GM18907 (cell line): Measurements from ENCODE around the gene MRPS12.
"Not testable (repeated sequence)": the region's sequence is repeated elsewhere in the genome, so short reads cannot be mapped to it uniquely, and the experiment has no call there.

Experiments
- ATAC-seq: cut with Tn5 transposase; IDR thresholded peaks from one replicate; pipeline ENCODE4 v1.9.1; 2021; ENCODE audit warnings: mild to moderate bottlenecking, moderate library complexity; ENCODE audit not compliant: unreplicated experiment

MRPS12 gene

DNA sequence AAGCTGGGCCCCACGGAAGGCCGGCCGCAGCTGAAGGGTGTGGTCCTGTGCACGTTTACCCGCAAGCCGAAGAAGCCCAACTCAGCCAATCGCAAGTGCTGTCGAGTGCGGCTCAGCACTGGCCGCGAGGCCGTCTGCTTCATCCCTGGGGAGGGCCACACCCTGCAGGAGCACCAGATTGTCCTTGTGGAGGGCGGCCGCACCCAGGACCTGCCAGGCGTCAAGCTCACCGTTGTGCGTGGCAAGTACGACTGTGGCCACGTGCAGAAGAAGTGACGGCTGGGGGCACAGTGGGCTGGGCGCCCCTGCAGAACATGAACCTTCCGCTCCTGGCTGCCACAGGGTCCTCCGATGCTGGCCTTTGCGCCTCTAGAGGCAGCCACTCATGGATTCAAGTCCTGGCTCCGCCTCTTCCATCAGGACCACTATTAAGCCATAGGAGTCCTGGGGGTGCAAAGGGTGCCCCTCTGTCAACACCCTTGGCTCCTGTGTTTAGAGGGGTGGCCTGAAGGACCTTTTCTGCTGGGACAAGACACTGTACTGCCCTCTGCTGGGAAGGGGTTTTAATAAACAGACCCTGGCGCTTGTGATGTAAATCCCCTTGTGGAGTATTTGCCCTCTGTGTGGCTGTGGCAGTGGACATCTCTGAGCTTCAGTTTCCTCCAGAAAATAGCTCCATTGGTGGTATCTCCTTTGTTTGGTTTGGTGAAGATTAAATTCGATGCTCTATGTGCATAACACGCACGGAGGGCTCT lies 1.9 kb downstream of the MRPS12 start:
- no peak for ATAC-seq

DNA sequence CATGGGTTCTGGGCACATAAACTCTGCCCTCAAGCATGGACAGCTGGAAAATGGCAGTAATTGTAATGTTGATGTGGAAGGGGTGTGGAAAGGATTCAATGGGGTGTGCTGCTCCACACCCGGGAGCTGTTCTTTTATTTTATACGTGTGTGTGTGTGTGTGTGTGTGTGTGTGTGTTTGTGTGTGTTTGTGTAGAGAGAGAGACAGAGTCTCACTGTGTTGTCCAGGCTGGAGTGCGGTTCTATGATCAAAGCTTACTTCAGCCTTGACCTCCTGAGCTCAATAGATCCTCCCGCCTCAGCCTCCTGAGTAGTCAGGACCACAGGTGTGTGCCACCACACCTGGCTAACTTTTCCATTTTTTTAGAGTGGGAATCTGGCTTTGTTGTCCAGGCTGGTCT lies 2.8 kb downstream of the MRPS12 start:
- ATAC-seq, result no peak

GRCh38 chr19:38939957-38940356 lies 9.2 kb downstream of the MRPS12 start:
- no peak for ATAC-seq

DNA sequence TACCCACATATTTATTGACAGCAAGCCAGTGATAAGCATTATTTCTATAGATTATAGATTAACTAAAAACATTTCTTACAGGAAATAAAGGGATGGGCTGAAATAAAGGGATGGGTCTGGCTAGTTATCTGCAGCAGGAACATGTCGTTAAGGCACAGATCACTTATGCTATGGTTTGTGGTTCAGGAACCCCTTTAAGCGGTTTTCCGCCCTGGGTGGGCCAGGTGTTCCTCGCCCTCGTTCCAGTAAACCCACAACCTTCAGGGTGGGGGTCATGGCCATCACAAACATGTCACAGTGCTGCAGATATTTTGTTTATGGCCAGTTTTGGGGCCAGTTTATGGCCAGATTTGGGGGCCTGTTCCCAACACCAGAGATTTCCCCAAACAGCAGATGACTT lies 10.7 kb downstream of the MRPS12 start:
- ATAC-seq, result not testable (repeated sequence)

DNA sequence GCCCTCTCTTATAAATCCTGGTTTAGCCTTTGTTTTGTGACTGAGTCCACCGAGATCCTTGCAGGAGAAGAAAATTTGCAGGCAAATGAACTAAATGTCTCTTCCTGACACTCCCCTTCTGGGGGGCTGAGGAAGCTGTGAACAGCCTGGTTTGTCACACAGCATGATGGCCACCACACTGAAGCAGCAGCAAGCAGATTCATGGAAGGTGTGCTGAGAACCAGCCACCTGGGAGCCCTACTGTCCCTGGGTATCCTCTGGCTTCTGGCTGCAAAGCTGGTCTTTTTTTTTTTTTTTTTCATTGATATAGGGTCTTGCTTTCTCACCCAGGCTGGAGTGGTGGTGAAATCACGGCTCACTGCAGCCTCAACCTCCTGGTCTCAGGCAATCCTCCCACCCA lies 11.2 kb downstream of the MRPS12 start:
- ATAC-seq, result no peak

DNA sequence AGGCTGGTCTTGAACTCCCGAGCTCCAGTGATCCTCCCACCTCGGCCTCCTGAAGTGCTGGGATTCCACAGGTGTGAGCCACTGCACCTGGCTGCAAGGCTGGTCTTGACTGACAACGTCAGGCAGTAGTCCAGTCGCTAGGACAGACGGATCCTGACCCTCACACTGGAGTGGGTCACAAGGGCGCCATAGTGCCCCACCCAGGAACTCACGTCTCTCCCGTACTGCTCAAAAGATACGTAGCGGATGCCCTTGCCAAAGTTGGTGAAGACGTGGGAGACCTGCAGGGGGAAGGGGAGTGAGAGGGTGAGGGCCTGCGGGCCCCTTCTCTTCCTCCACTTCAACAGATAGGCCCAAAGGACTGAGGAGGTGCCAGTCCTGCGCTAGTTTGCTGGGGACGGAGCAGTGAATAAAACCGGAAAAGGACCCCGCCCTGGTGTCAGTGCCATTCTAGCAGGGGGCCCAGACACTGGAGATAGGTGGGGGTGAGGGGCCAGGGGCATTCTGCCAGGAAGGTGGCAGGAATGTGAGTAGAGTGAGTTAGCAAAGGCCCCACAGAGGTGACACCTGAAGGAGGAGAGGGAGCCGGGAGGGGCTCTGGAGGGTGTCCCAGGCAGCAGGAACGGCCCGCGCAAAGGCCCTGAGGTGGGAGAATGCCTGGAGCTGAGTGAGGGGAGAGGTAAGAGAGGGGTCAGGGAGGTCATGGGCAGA lies 11.9 kb downstream of the MRPS12 start:
- no peak for ATAC-seq

DNA sequence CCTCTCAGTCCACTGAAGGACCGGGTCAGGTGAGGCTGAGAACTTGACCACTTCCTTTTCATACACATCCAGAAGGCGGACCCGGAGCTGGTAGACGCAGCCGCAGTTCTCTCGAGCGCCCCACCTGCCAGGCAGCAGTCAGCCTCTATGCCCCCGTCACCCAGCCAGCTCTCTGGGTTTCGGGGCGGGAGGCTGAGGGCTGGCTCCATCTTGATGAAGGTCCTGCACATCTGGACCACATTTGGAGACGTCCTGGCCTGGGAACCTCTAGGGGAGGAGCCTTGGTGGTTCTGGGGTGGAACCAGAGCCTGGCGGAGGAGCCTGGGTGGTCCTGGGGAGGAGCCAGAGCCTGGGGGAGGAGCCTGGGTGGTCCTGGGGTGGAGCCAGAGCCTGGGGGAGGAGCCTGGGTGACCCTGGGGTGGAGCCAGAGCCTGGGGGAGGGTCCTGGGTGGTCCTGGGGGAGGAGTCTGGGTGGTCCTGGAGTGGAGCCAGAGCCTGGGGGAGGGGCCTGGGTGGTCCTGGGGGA lies 14.3 kb downstream of the MRPS12 start:
- no peak for ATAC-seq

DNA sequence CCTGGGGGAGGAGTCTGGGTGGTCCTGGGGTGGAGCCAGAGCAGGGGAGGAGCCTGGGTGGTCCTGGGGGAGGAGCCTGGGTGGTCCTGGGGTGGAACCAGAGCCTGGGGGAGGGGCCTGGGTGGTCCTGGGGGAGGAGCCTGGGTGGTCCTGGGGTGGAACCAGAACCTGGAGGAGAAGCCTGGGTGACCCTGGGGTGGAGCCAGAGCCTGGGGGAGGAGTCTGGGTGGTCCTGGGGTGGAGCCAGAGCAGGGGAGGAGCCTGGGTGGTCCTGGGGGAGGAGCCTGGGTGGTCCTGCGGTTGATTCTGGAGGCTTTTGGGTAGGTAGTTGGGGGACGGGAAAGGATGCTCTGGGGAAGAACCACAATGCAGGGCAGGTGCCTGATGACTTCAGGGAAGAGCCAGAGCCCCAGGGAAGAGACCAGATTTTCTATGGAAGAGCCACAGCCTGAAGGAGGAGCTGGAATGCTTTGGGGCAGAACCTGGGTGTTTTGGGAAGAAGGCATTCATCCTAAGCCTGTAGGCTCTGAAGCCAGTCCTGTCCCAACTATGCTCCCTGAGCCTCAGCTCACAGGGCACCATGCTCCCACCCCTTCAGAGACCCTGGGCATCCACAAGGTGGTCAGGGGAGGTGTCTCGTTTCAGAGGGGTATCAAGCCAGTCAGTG lies 15.0 kb downstream of the MRPS12 start:
- ATAC-seq, result no peak

DNA sequence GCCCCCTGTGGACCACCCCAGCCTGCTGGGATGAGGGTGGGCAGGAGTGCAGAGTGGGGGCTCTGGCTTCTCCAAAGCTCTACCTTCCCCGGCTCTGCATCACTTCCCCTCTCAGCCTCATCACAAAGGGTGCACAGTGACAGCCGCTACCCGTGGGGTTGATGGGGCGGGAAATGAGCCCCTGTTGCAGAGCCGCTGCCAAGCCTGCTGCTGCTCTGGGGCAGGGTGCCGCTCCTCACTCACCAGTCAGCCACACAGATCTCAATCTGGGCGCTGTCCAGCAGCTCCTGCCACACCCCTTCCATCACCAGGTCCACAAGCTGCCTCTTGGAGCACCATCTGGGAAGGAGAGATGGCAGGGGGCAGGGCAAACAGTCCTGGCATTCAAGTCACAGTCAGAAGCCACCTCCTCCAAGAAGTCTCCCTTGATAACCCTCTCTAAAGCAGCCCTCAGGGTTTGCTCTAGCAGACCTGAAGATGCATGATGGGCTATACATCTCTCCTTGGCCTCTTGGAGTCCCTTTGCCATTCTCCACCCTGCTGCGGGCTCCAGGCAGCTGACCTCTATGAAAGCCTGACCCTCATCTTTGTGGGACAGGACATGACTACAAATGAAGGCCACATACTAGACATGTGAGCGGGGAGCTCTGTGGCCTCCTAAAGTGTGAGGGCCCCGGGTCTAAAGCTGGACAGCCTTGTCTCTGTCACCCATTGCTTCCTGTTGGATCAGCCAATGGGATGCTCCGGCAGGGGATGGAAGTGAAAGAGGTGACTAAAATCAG lies 15.7 kb downstream of the MRPS12 start:
- ATAC-seq, result no peak

GRCh38 chr19:38949580-38950367 lies 19.0 kb downstream of the MRPS12 start:
- ATAC-seq, result peak; percentile 43

DNA sequence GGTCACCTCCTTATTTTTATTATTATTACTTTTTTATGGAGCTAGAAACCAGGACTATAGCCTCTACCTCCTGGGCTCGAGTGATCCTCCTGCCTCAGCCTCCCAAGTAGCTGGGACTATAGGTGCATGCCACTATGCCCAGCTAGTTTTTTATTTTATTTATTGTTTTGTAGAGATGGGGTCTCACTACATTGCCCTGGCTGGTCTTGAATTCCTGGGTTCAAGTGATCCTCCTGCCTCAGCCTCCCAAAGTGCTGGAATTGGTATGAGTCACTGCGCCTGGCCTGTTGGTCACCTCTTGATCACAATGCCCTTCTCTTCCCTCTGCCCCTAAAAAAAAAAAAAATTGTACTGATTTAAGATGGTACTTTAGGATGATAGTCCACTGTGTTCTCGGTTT lies 20.4 kb downstream of the MRPS12 start:
- no peak for ATAC-seq

GRCh38 chr19:38952395-38953165 lies 21.8 kb downstream of the MRPS12 start:
- ATAC-seq, result no peak

- no peak for ATAC-seq
Observed at GRCh38 chr19:38953677-38954076, 22.9 kb downstream of the MRPS12 start.

DNA sequence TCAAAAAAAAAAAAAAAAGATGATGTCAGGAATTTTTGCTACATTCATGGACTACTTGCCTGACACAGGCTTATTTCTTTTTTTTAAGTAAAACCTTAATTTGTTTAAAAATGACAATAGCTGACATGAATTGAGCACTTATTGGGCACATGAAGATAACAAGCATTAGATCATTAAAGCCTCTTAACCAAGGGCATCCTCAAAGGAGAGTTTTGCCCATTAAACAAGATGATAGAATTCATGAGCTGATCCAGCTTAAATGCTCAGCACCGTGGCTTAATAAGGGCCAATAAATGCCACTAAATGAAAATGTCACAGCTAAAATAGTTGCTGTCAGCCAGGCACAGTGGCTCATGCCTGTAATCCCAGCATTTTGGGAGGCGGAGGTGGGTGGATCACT lies 25.5 kb downstream of the MRPS12 start:
- no peak for ATAC-seq

- ATAC-seq, result no peak
Observed at GRCh38 chr19:38958301-38958700, 27.6 kb downstream of the MRPS12 start.

GRCh38 chr19:38959618-38960017 lies 28.9 kb downstream of the MRPS12 start:
- ATAC-seq, result no peak

GRCh38 chr19:38964738-38965137 lies 34.0 kb downstream of the MRPS12 start:
- ATAC-seq, result no peak

DNA sequence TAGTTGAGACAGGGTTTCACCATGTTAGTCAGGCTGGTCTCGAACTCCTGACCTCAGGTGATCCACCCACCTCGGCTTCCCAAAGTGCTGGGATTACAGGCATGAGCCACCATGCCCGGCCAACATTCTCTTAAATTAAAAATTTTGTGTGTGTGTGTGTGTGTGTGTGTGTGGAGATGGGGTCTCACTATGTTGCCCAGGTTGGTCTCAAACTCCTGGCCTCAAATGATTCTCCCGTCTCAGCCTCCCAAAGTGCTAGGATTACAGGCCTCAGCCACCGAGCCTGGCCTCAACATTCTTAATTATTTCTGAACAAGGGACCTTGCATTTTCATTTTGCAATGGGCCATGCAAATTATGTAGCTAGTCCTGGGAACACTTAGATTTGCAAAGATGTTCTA lies 35.4 kb downstream of the MRPS12 start:
- ATAC-seq, result not testable (repeated sequence)
